SK-N-SH (cell line): ENCODE data around the gene CEP63. TPM values are rescaled to one million over a fixed set of nuclear protein-coding genes. Genes with fewer than 3 reads are reported as not detected.
"Not testable (repeated sequence)": the region's sequence is repeated elsewhere in the genome, so short reads cannot be mapped to it uniquely, and the experiment has no call there.

Experiments
- CTCF ChIA-PET: fragments of 300-600, 350-600 bp; formaldehyde crosslinking; extraction: SDS; loops from one replicate; lab custom pipeline; 2021; lab: Yijun Ruan, JAX
- POLR2A ChIA-PET: fragments of 350-600 bp; sonication (Branson Sonifier 250); formaldehyde crosslinking; extraction: SDS; loops from one replicate; lab custom pipeline; 2020; ENCODE audit warnings: antibody characterized with exemption, inconsistent platforms; lab: Yijun Ruan, JAX
- DNase-seq: peaks from one replicate; pipeline ENCODE4 v3.0.0; 2012
- H2AFZ ChIP-seq: fragments of 200-600 bp; sonication (generic); 2 replicates; pipeline ENCODE4 v1.8.1; 2016; ENCODE audit warnings: antibody characterized with exemption, mild to moderate bottlenecking, low read depth
- H3F3A ChIP-seq: fragments of 200-600 bp; sonication (generic); replicated peaks from 2 replicates; pipeline ENCODE3; 2016; ENCODE audit warnings: antibody characterized with exemption, mild to moderate bottlenecking; ENCODE audit not compliant: insufficient read depth
- H3K27ac ChIP-seq, 2 experiments: fragments of 200-500 bp in 1 of 2; fragments of 200-600 bp in 1 of 2; sonication (Bioruptor generic) in 1 of 2; sonication (generic), shearing (Covaris generic) in 1 of 2; 2 replicates each; pipeline versions ENCODE4 v1.5.1 to v1.6.1; 2014 to 2016; ENCODE audit warnings: low read depth in 2 of 2, inconsistent platforms in 1 of 2, low read length in 1 of 2, mild to moderate bottlenecking in 1 of 2, mixed read lengths in 1 of 2
- H3K27me3 ChIP-seq: fragments of 200-600 bp; sonication (generic), shearing (Covaris generic); 2 replicates; pipeline ENCODE4 v1.6.1; 2016; ENCODE audit warnings: mixed run types; ENCODE audit not compliant: insufficient read depth
- H3K36me3 ChIP-seq, 2 experiments: fragments of 200-500 bp in 1 of 2; fragments of 200-600 bp in 1 of 2; sonication (Bioruptor generic) in 1 of 2; sonication (generic) in 1 of 2; replicated peaks in 1 of 2; 2 replicates each; pipeline versions ENCODE3 to v1.5.1; 2014 to 2016; ENCODE audit warnings: low read length in 1 of 2, mild to moderate bottlenecking in 1 of 2; ENCODE audit not compliant: insufficient read depth in 2 of 2, control insufficient read depth in 1 of 2
- H3K4me1 ChIP-seq, 2 experiments: fragments of 200-500 bp in 1 of 2; fragments of 200-600 bp in 1 of 2; sonication (Bioruptor generic) in 1 of 2; sonication (generic), shearing (Covaris generic) in 1 of 2; 2 replicates each; pipeline versions ENCODE4 v1.5.1 to v1.6.1; 2014 to 2016; ENCODE audit warnings: low read depth in 1 of 2, low read length in 1 of 2, mixed run types in 1 of 2; ENCODE audit not compliant: insufficient read depth in 2 of 2, control insufficient read depth in 1 of 2
- H3K4me2 ChIP-seq: fragments of 200-600 bp; sonication (generic), shearing (Covaris generic); 2 replicates; pipeline ENCODE4 v1.6.1; 2017; ENCODE audit warnings: mixed run types
- H3K4me3 ChIP-seq, 2 experiments: fragments of 200-500 bp in 1 of 2; fragments of 200-600 bp in 1 of 2; sonication (Bioruptor generic) in 1 of 2; sonication (generic), shearing (Covaris generic) in 1 of 2; 2 replicates each; pipeline versions ENCODE4 v1.5.1 to v1.8.1; 2014 to 2016; ENCODE audit warnings: low read depth in 2 of 2, inconsistent platforms in 1 of 2, low read length in 1 of 2, mild to moderate bottlenecking in 1 of 2, mixed read lengths in 1 of 2, moderate library complexity in 1 of 2
- H3K79me2 ChIP-seq: fragments of 200-600 bp; sonication (generic); 2 replicates; pipeline ENCODE4 v1.8.1; 2017; ENCODE audit warnings: mild to moderate bottlenecking; ENCODE audit not compliant: insufficient read depth
- H3K9ac ChIP-seq: fragments of 200-600 bp; sonication (generic); 2 replicates; pipeline ENCODE4 v1.6.1; 2017; ENCODE audit warnings: mixed run types
- H3K9me2 ChIP-seq: fragments of 200-600 bp; sonication (generic); 2 replicates; pipeline ENCODE4 v1.6.1; 2017; ENCODE audit warnings: mixed run types
- H3K9me3 ChIP-seq: fragments of 200-600 bp; sonication (generic); 2 replicates; pipeline ENCODE4 v1.6.1; 2017; ENCODE audit warnings: mixed run types, mild to moderate bottlenecking, moderate library complexity
- H4K20me1 ChIP-seq: fragments of 200-600 bp; sonication (generic); 2 replicates; pipeline ENCODE4 v1.6.1; 2017; ENCODE audit warnings: mild to moderate bottlenecking, mixed run types; ENCODE audit not compliant: insufficient read depth
- CHD2 ChIP-seq: fragments of 150-350 bp; IDR thresholded peaks from 2 replicates; pipeline ENCODE4 v1.6.1; 2018; ENCODE audit warnings: low read length; ENCODE audit not compliant: partially characterized antibody
- CTCF ChIP-seq: fragments of 200-600 bp; sonication (generic); IDR thresholded peaks from 2 replicates; pipeline ENCODE4 v1.6.1; 2017; ENCODE audit warnings: antibody characterized with exemption, mild to moderate bottlenecking, moderate library complexity
- FOXJ3 ChIP-seq: sonication (generic); formaldehyde crosslinking; IDR thresholded peaks from 2 replicates; pipeline ENCODE4 v1.5.1; 2020; ENCODE audit warnings: mild to moderate bottlenecking, missing genetic modification reagents
- FOXM1 ChIP-seq: IDR thresholded peaks from 2 replicates; pipeline ENCODE4 v1.4.0; 2012; ENCODE audit warnings: low read depth, mild to moderate bottlenecking
- GABPA ChIP-seq: IDR thresholded peaks from 2 replicates; pipeline ENCODE4 v1.4.0; 2012; ENCODE audit warnings: low read depth, mild to moderate bottlenecking
- GATA2 ChIP-seq: sonication (generic); formaldehyde crosslinking; IDR thresholded peaks from 2 replicates; pipeline ENCODE4 v1.5.0; 2020; ENCODE audit warnings: mild to moderate bottlenecking, missing genetic modification reagents
- NRF1 ChIP-seq: IDR thresholded peaks from 2 replicates; pipeline ENCODE4 v1.6.1; 2012; ENCODE audit warnings: low read depth, mild to moderate bottlenecking, low read length
- PBX3 ChIP-seq: IDR thresholded peaks from 2 replicates; pipeline ENCODE4; 2012
- POLR2AphosphoS5 ChIP-seq: IDR thresholded peaks from 2 replicates; pipeline ENCODE4 v1.6.1; 2012; ENCODE audit warnings: low read depth, low read length
- REST ChIP-seq: IDR thresholded peaks from 2 replicates; pipeline ENCODE4 v1.6.1; 2012; ENCODE audit warnings: mild to moderate bottlenecking, low read depth, low read length, moderate library complexity
- TAF1 ChIP-seq: IDR thresholded peaks from 2 replicates; pipeline ENCODE4 v1.6.1; 2012; ENCODE audit warnings: low read depth, mild to moderate bottlenecking, low read length, moderate library complexity, borderline replicate concordance
- TCF12 ChIP-seq: IDR thresholded peaks from 2 replicates; pipeline ENCODE4 v1.4.0; 2012
- TEAD4 ChIP-seq: IDR thresholded peaks from 2 replicates; pipeline ENCODE4 v1.4.0; 2012; ENCODE audit warnings: mild to moderate bottlenecking, borderline replicate concordance; ENCODE audit not compliant: insufficient read depth
- WGBS: methylation state at CpG from one replicate; pipeline ENCODE4 v1.1.6; 2017; ENCODE audit warnings: low lambda C conversion rate; 5-methylcytosine and 5-hydroxymethylcytosine counted together
- polyA plus RNA-seq, 3 experiments: library from polyadenylated mRNA; depleted of rRNA; stranded (reverse); fragments of >200 nt; gene quantifications; 2 replicates each; pipeline ENCODE4 v1.2.3, GENCODE V29; 2012
- TF ChIP-seq, protein P1 (sequence below): fragments of 150-350 bp; IDR thresholded peaks from 2 replicates; pipeline ENCODE4 v1.6.1; 2017; ENCODE audit warnings: antibody characterized with exemption, low read length, low read depth, borderline replicate concordance

CEP63 gene
- polyA plus RNA-seq, 1 of the 3 experiments (the other 2 are of a cell fraction), result 6.3 TPM

GRCh38 chr3:134594331-134594741 is 108.5 kb downstream of the CEP63 start:
- no peaks in the 10 kb centered on the region for H3K79me2 ChIP-seq
- ChIA-PET CTCF (no interaction called here), POLR2A (no interaction called here)
- no peaks in the 10 kb centered on the region for H3K9me3 ChIP-seq
- no peaks in the 10 kb centered on the region for H3F3A ChIP-seq
- H3K9me2 ChIP-seq, result no peaks in the 10 kb centered on the region
- no peak overlapping the region for H3K9ac ChIP-seq
- WGBS, result 51% methylated on average over 8 of the region's 8 CpGs
- H3K4me2 ChIP-seq, result no peak overlapping the region
- DNase-seq, result no peak
- no peaks in the 10 kb centered on the region for H3K36me3 ChIP-seq
- H3K27me3 ChIP-seq, result no peaks in the 10 kb centered on the region
- peaks cover 0 to 2% of the 10 kb centered on the region in 2 experiments; a peak in 1 of 4 replicates for H3K4me1 ChIP-seq
- H3K4me3 ChIP-seq, result no peak overlapping the region
- H3K27ac ChIP-seq, result no peak overlapping the region
- no peaks in the 10 kb centered on the region for H4K20me1 ChIP-seq
- TF ChIP-seq GATA2 (no peak), GABPA (no peak), PBX3 (no peak), NRF1 (no peak), REST (no peak), CHD2 (no peak), TCF12 (no peak), CTCF (no peak), TEAD4 (no peak), FOXJ3 (CRISPR knock-in tag) (no peak), TAF1 (no peak), POLR2AphosphoS5 (no peak), FOXM1 (no peak)
- TF ChIP-seq, protein P1, sequence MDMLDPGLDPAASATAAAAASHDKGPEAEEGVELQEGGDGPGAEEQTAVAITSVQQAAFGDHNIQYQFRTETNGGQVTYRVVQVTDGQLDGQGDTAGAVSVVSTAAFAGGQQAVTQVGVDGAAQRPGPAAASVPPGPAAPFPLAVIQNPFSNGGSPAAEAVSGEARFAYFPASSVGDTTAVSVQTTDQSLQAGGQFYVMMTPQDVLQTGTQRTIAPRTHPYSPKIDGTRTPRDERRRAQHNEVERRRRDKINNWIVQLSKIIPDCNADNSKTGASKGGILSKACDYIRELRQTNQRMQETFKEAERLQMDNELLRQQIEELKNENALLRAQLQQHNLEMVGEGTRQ, result no peak
- H2AFZ ChIP-seq, result no peak overlapping the region

DNA sequence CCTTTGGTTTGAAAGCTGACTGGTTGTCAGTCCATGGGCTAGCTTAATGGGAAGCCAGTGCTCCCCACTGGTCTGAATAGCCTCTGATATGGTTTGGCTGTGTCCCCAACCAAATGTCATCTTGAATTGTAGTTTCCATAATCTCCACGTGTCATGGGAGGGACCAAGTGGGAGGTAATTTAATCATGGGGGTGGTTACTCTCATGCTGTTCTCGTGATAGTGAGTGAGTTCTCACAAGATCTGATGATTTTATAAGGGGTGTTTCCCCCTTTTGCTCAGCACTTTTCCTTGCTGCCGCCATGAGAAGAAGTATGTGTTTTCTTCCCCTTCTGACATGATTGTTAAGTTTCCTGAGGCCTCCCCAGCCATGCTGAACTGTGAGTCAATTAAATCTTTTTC is 109.1 kb downstream of the CEP63 start:
- H3K27me3 ChIP-seq, H3K27ac ChIP-seq, H3K9me2 ChIP-seq, H3K9ac ChIP-seq, H4K20me1 ChIP-seq, H3K4me1 ChIP-seq, H3K4me2 ChIP-seq, H3F3A ChIP-seq, H3K4me3 ChIP-seq, DNase-seq, H2AFZ ChIP-seq, H3K79me2 ChIP-seq, POLR2A ChIA-PET, H3K9me3 ChIP-seq, H3K36me3 ChIP-seq: not testable (repeated sequence)
- CTCF ChIA-PET, result interaction anchor here (1.0 kb wide), 1 partner anchor 200 kb away, joined by 3 read pairs; the partner anchor contains the start of gene EPHB1
- 29% methylated on average over 3 of the region's 3 CpGs for WGBS
